ENCODE results near the gene LHX6. TPM values are rescaled to one million over a fixed set of nuclear protein-coding genes. Genes with fewer than 3 reads are reported as not detected.

LHX6 gene
- polyA plus RNA-seq, 1 experiment, result not detected

DNA sequence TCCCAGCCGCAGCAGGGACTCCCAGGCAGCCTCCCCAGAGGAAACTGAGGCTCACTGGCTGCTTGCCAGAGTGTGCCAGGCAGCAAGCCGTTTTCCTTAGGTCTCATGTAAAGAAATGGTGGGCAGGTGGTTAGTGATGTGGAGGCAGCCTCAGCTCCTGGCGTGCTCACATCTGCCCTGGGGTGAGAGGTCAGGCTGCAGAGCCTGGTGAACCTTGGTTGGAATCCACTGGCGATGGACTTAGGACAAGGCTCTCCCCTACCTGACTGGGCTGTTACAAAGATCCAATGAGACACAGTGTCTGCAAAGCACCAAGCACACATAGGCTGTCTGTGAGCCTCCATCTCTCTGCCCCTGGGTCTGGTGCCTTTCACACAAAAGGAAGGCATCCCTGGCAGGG is 30.9 kb downstream of the LHX6 start:
- Histone ChIP-seq H3K36me3 (ENCODE audit: control insufficient read depth, insufficient read depth, low read length) (no peaks in the 10 kb centered on the region), H3K4me3 (ENCODE audit: low read depth, low read length) (no peak overlapping the region), H3K27me3 (ENCODE audit: control insufficient read depth, insufficient read depth, low read length) (peaks cover 3% of the 10 kb centered on the region; the same call in 1 of the 2 replicates)
- ChIA-PET CTCF (no interaction called here), POLR2A (no interaction called here)
- TF ChIP-seq, protein P1, sequence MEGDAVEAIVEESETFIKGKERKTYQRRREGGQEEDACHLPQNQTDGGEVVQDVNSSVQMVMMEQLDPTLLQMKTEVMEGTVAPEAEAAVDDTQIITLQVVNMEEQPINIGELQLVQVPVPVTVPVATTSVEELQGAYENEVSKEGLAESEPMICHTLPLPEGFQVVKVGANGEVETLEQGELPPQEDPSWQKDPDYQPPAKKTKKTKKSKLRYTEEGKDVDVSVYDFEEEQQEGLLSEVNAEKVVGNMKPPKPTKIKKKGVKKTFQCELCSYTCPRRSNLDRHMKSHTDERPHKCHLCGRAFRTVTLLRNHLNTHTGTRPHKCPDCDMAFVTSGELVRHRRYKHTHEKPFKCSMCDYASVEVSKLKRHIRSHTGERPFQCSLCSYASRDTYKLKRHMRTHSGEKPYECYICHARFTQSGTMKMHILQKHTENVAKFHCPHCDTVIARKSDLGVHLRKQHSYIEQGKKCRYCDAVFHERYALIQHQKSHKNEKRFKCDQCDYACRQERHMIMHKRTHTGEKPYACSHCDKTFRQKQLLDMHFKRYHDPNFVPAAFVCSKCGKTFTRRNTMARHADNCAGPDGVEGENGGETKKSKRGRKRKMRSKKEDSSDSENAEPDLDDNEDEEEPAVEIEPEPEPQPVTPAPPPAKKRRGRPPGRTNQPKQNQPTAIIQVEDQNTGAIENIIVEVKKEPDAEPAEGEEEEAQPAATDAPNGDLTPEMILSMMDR (IDR thresholded peaks at IDR 0.05; ENCODE audit: insufficient read depth, low read depth, low read length), result no peak
- no peak for DNase-seq (ENCODE audit: low read depth)

DNA sequence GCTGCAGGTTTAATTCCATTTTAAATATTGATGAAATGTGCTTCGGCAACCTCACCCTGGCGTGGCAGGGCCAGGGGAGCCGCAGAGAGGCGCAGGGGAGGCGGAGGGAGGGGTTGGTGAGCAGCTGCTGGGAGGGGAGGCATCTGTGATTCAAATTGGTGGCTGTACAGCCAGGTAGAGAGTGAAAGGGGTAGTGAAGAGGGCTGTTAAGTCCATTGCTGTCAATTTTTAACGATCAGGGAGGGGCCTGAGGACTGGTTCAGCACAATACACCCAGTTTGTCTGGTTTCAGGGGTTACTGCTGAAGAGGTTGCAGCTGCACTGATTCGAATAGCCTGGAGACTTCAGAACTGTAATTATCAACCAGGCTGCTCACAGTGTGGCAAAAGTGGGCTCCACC is 31.3 kb downstream of the LHX6 start:
- POLR2A ChIA-PET, result no interaction called here
- TF ChIP-seq, protein P1 (IDR thresholded peaks at IDR 0.05; ENCODE audit: insufficient read depth, low read depth, low read length), result no peak
- CTCF ChIA-PET, result no interaction called here
- Histone ChIP-seq H3K36me3 (ENCODE audit: control insufficient read depth, insufficient read depth, low read length) (no peaks in the 10 kb centered on the region), H3K27me3 (ENCODE audit: control insufficient read depth, insufficient read depth, low read length) (peaks cover 3% of the 10 kb centered on the region; the same call in 1 of the 2 replicates), H3K4me3 (ENCODE audit: low read depth, low read length) (no peak overlapping the region)
- no peak for DNase-seq (ENCODE audit: low read depth)

DNA sequence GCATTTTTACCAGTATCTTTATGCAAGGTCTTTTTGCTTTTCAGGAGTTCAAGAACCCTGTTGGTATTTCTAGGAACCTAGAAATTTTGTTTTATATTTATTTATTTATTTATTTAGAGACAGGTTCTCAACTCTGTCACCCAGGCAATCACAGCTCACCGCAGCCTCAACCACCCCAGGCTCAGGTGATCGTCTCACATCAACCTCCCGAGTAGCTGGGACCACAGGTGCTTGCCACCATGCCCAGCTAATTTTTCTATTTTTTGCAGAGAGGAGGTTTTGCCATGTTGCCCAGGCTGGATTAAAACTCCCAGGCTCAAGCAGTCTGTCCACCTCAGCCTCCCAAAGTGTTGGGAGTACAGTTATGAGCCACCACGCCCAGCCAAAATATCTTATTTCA is 32.9 kb downstream of the LHX6 start:
- ChIA-PET POLR2A (no interaction called here), CTCF (no interaction called here)
- TF ChIP-seq, protein P1 (IDR thresholded peaks at IDR 0.05; ENCODE audit: insufficient read depth, low read depth, low read length), result no peak

DNA sequence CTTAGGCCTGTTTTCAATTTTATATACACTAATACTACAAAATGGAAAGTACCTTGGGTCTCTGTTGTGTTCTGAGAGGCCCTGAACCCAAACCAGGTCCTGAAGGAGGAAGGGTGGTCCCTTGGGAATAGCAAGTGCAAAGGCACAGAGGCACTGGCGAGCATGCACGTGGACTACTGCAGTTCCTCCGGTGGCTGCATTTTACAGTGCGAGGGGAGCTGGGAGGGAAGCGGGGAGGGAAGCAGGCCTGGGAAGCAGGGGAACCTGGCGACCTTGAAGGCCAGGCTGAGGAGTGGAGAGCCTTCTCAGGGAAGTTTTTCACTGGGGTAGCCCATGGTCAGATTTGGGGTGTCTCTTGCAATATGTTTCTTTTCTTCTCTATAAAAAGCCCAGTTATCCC is 35.1 kb downstream of the LHX6 start:
- no peak for DNase-seq (ENCODE audit: low read depth)
- CTCF ChIA-PET, result no interaction called here
- H3K36me3 ChIP-seq (ENCODE audit: control insufficient read depth, insufficient read depth, low read length), result no peaks in the 10 kb centered on the region
- POLR2A ChIA-PET, result no interaction called here
- no peak overlapping the region for H3K4me3 ChIP-seq (ENCODE audit: low read depth, low read length)
- TF ChIP-seq, protein P1 (IDR thresholded peaks at IDR 0.05; ENCODE audit: insufficient read depth, low read depth, low read length), result no peak
- peaks cover 3% of the 10 kb centered on the region; the same call in 1 of the 2 replicates for H3K27me3 ChIP-seq (ENCODE audit: control insufficient read depth, insufficient read depth, low read length)

More for the DNA sequence above, 32.9 kb downstream of the LHX6 start:
- DNase-seq (ENCODE audit: low read depth), result no peak
- Histone ChIP-seq H3K27me3 (ENCODE audit: control insufficient read depth, insufficient read depth, low read length) (peaks cover 3% of the 10 kb centered on the region; the same call in 1 of the 2 replicates), H3K36me3 (ENCODE audit: control insufficient read depth, insufficient read depth, low read length) (no peaks in the 10 kb centered on the region), H3K4me3 (ENCODE audit: low read depth, low read length) (no peak overlapping the region)

DNA sequence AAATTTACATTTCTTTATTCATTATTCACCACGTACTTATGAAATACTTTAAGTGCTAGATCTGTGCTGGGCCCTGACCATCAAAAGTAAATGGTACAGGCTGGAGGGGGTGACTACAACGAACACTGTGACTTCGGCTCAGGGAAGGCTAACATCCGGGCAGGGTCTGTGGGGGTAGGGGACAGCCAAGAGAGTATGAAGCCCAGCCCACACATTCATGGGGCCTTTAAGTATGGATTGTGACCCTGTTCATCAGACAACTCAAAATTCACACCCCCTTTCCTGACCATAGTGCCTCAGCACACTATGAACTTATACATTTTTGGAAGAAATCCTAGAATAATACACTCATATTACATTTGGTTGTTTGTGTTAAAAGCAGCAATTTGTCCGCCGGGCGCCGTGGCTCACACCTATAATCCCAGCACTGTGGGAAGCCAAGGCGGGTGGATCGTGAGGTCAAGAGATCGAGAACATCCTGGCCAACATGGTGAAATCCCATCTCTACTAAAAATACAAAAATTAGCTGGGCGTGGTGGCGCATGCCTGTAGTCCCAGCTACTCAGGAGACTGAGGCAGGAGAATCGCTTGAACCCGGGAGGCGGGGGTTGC is 35.7 kb downstream of the LHX6 start:
- H3K4me3 ChIP-seq (ENCODE audit: low read depth, low read length), result no peak overlapping the region
- TF ChIP-seq, protein P1 (IDR thresholded peaks at IDR 0.05; ENCODE audit: insufficient read depth, low read depth, low read length), result no peak
- POLR2A ChIA-PET, result no interaction called here
- DNase-seq (ENCODE audit: low read depth), result no peak
- H3K36me3 ChIP-seq (ENCODE audit: control insufficient read depth, insufficient read depth, low read length), result no peaks in the 10 kb centered on the region
- CTCF ChIA-PET, result interaction anchor here (0.7 to 1.3 kb wide), 2 partner anchors 9 to 42 kb away, joined by 3 read pairs; no protein-coding TSS in a partner anchor
- peaks cover 2% of the 10 kb centered on the region; the same call in 1 of the 2 replicates for H3K27me3 ChIP-seq (ENCODE audit: control insufficient read depth, insufficient read depth, low read length)

Measured in BJ (cell line).